Measurements from ENCODE around the gene ZNF488. TPM values are rescaled to one million over a fixed set of nuclear protein-coding genes. Genes with fewer than 3 reads are reported as not detected.

Gene ZNF488
- polyA plus RNA-seq, 1 donor from 2014 or later = 0.85 TPM

DNA sequence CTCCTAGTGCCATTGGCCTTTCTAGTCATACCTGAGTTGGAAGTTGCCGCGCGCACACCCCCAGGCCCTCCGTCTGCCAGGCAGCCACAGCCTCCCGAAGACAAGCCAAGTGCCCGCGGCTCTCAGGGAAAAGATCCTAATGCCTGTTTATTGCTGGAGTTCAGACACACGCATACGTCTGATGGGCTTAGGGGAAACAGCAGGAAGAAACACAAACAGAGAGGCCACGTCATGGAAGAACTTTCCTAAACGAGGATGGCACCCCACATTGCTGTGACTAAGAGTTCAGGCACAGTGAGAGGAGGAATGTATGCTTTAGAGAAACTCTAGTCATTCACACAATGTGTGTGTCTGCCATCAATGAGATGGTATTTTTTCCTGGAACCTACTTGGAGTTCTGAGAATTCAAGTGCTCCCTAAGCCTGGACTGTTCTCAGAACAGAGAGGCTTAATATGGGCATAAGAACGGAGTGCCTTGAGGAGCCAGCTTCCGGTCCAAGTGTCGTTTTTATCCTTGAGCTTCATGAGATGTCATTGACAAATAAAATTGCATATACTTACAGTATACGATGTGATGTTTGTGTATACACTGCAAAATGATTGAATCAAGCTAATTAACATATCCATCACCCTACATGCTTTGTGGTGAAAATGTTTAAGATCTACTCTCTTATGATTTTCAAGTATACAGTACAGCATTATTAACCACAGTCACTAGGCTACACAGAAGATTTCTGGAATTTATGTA lies 47.5 kb downstream of the ZNF488 start:
- H3K4me2 ChIP-seq (ENCODE audit: low read length) = no peak overlapping the region
- H3K79me2 ChIP-seq (replicated peaks; ENCODE audit: insufficient read depth, low read length) = no peaks in the 10 kb centered on the region
- H3F3A ChIP-seq (ENCODE audit: insufficient read depth, low read length, poor library complexity, severe bottlenecking) = no peaks in the 10 kb centered on the region
- TF ChIP-seq RAD21 (conservative IDR thresholded peaks at IDR 0.05) (no peak), SMC3 (conservative IDR thresholded peaks at IDR 0.05; ENCODE audit: poor library complexity) (no peak), POLR2AphosphoS5 (IDR thresholded peaks at IDR 0.05) (no peak), TAF1 (IDR thresholded peaks at IDR 0.05; ENCODE audit: low read depth) (no peak), EZH2 (IDR thresholded peaks at IDR 0.05; ENCODE audit: borderline replicate concordance, insufficient read depth, low read length, poor library complexity, severe bottlenecking) (no peak), MXI1 (conservative IDR thresholded peaks at IDR 0.05; ENCODE audit: poor library complexity, severe bottlenecking) (no peak)
- TF ChIP-seq, protein P1, sequence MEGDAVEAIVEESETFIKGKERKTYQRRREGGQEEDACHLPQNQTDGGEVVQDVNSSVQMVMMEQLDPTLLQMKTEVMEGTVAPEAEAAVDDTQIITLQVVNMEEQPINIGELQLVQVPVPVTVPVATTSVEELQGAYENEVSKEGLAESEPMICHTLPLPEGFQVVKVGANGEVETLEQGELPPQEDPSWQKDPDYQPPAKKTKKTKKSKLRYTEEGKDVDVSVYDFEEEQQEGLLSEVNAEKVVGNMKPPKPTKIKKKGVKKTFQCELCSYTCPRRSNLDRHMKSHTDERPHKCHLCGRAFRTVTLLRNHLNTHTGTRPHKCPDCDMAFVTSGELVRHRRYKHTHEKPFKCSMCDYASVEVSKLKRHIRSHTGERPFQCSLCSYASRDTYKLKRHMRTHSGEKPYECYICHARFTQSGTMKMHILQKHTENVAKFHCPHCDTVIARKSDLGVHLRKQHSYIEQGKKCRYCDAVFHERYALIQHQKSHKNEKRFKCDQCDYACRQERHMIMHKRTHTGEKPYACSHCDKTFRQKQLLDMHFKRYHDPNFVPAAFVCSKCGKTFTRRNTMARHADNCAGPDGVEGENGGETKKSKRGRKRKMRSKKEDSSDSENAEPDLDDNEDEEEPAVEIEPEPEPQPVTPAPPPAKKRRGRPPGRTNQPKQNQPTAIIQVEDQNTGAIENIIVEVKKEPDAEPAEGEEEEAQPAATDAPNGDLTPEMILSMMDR (IDR thresholded peaks at IDR 0.05; ENCODE audit: poor library complexity, severe bottlenecking) = no peak
- H3K27ac ChIP-seq (ENCODE audit: low read length) = no peak overlapping the region
- H2AFZ ChIP-seq (ENCODE audit: low read depth, low read length) = no peak overlapping the region
- H4K20me1 ChIP-seq (ENCODE audit: insufficient read depth) = no peaks in the 10 kb centered on the region
- no peaks in the 10 kb centered on the region for H3K9me2 ChIP-seq (ENCODE audit: insufficient read depth, low read length)
- no peaks in the 10 kb centered on the region for H3K36me3 ChIP-seq (ENCODE audit: insufficient read depth, low read length)
- H3K9ac ChIP-seq (ENCODE audit: low read length) = no peak overlapping the region
- no peaks in the 10 kb centered on the region for H3K27me3 ChIP-seq (ENCODE audit: insufficient read depth, low read depth, low read length)
- H3K9me3 ChIP-seq (ENCODE audit: low read length) = no peaks in the 10 kb centered on the region
- H3K4me3 ChIP-seq (ENCODE audit: low read length) = no peak overlapping the region

DNA sequence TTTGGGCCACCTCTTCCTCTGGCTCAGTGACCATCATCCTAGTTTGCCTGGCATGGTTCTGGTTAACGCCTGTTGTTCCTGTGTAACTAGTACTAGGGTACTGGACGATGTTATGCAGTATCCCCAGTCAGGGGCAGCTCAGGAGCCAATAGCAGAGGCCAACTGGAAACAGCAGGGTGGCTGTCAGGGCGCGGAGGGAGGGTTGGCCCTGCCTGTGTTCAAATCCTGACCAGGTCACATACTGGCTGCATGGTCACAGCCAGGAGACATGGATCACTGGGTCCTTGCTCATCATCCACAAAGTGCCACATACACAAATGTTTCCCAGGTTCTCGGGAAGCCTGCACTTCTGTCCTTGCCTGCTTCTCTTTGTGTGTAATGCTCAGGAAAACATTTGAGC lies 48.2 kb downstream of the ZNF488 start:
- H3K27ac ChIP-seq (ENCODE audit: low read length) = no peak overlapping the region

More for the DNA sequence above, 48.2 kb downstream of the ZNF488 start:
- no peak overlapping the region for H2AFZ ChIP-seq (ENCODE audit: low read depth, low read length)
- no peaks in the 10 kb centered on the region for H3K36me3 ChIP-seq (ENCODE audit: insufficient read depth, low read length)
- H3K9me3 ChIP-seq (ENCODE audit: low read length) = no peaks in the 10 kb centered on the region
- TF ChIP-seq, protein P2, sequence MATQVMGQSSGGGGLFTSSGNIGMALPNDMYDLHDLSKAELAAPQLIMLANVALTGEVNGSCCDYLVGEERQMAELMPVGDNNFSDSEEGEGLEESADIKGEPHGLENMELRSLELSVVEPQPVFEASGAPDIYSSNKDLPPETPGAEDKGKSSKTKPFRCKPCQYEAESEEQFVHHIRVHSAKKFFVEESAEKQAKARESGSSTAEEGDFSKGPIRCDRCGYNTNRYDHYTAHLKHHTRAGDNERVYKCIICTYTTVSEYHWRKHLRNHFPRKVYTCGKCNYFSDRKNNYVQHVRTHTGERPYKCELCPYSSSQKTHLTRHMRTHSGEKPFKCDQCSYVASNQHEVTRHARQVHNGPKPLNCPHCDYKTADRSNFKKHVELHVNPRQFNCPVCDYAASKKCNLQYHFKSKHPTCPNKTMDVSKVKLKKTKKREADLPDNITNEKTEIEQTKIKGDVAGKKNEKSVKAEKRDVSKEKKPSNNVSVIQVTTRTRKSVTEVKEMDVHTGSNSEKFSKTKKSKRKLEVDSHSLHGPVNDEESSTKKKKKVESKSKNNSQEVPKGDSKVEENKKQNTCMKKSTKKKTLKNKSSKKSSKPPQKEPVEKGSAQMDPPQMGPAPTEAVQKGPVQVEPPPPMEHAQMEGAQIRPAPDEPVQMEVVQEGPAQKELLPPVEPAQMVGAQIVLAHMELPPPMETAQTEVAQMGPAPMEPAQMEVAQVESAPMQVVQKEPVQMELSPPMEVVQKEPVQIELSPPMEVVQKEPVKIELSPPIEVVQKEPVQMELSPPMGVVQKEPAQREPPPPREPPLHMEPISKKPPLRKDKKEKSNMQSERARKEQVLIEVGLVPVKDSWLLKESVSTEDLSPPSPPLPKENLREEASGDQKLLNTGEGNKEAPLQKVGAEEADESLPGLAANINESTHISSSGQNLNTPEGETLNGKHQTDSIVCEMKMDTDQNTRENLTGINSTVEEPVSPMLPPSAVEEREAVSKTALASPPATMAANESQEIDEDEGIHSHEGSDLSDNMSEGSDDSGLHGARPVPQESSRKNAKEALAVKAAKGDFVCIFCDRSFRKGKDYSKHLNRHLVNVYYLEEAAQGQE (IDR thresholded peaks at IDR 0.05; ENCODE audit: borderline replicate concordance) = no peak
- TF ChIP-seq EZH2 (IDR thresholded peaks at IDR 0.05; ENCODE audit: borderline replicate concordance, insufficient read depth, low read length, poor library complexity, severe bottlenecking) (no peak), TAF1 (IDR thresholded peaks at IDR 0.05; ENCODE audit: low read depth) (no peak), SMC3 (conservative IDR thresholded peaks at IDR 0.05; ENCODE audit: poor library complexity) (no peak)
- H3F3A ChIP-seq (ENCODE audit: insufficient read depth, low read length, poor library complexity, severe bottlenecking) = no peaks in the 10 kb centered on the region
- H3K4me3 ChIP-seq (ENCODE audit: low read length) = no peak overlapping the region
- no peak overlapping the region for H3K9ac ChIP-seq (ENCODE audit: low read length)
- H3K79me2 ChIP-seq (replicated peaks; ENCODE audit: insufficient read depth, low read length) = no peaks in the 10 kb centered on the region
- H3K4me2 ChIP-seq (ENCODE audit: low read length) = no peak overlapping the region
- no peaks in the 10 kb centered on the region for H3K9me2 ChIP-seq (ENCODE audit: insufficient read depth, low read length)
- H4K20me1 ChIP-seq (ENCODE audit: insufficient read depth) = no peaks in the 10 kb centered on the region
- H3K27me3 ChIP-seq (ENCODE audit: insufficient read depth, low read depth, low read length) = no peaks in the 10 kb centered on the region

Data from neural cell (in vitro differentiated cells).